Tongue (tissue), 2 donors: Measurements from ENCODE around the gene TDRD12. TPM values are rescaled to one million over a fixed set of nuclear protein-coding genes. Genes with fewer than 3 reads are reported as not detected.
"Not testable (repeated sequence)": the region's sequence is repeated elsewhere in the genome, so short reads cannot be mapped to it uniquely, and the experiment has no call there.

Experiments used
- DNase-seq: peaks from one replicate; pipeline ENCODE4 v3.0.0-alpha.2; 2015
- total RNA-seq: library from RNA; depleted of rRNA; stranded (reverse); fragments of >200 nt; gene quantifications from one replicate; pipeline ENCODE4 v1.2.3, GENCODE V29; 2014

TDRD12 gene
- total RNA-seq, 1 donor from 2014 or later, result 0.41 TPM

DNA sequence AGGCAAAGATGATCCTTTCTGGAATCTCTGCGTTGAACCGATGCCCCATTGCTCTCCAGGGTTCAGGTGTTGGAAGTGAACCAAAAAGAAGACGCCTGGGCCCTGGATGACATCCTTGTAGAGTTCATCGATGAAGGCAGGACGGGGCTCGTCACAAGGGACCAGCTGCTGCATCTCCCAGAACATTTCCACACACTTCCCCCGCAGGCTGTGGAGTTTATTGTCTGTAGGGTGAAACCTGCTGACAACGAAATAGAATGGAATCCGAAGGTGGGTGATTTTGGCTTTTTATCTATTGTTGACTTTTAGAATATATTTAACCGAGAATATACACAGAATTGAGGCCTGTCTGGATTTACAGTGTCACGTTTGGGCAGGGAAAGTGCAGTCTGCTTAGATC is 91.6 kb downstream of the TDRD12 start:
- peak; percentile 13 for DNase-seq

- DNase-seq, result no peak
These were observed 92.5 kb downstream of the TDRD12 start for GRCh38 chr19:32812036-32812435.

- no peak for DNase-seq
These were observed 93.0 kb downstream of the TDRD12 start for GRCh38 chr19:32812571-32812970.

GRCh38 chr19:32813862-32814425 is 94.4 kb downstream of the TDRD12 start:
- peak; percentile 3 for DNase-seq

GRCh38 chr19:32814624-32815023 is 95.1 kb downstream of the TDRD12 start:
- DNase-seq, result no peak

- DNase-seq, result no peak
These were observed 97.1 kb downstream of the TDRD12 start for GRCh38 chr19:32816555-32817099.

DNA sequence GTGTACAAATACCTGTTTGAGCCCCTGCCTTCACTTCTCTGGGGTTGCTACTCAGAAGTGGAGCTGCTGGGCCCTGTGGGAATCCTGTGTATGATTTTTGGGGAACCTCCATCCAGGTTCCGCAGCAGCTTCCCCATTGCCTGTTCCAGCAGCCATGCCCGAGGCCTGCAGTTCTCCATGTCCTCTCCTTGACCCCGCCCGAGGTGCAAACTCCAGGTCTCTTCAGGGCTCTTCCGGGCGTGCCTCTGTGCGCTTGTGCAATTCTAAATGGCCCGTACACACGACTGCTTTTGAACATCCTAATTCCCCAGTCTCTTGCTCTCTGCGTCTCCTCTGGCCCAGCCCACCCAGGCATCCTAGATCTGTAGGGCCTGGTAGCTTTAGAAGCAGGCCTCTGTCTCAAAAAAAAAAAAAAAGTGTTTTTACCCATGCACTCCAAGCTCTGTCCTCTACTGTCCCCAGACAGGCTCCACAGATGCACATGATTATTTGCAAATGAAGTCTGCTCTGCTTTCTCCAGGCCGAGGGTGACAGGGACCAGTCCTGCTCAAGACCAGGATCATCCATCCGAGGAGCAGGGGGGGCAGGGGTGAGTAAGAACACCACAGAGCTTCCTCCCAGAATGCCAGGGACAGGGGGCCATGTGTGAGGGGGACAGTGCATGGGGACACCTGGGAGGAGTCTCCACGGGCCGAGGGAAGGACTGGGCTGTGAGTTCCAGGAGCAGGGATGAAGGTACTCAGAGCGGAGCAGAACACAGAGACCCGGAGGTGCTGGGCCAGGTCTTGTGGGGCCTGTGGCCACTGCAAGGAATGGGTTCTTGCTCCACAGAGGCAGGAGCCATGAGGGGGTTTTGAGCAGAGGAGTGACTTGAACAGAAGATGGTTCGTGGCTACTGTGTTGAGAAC is 98.3 kb downstream of the TDRD12 start:
- no peak for DNase-seq

GRCh38 chr19:32818536-32818935 is 99.0 kb downstream of the TDRD12 start:
- DNase-seq, result no peak

GRCh38 chr19:32819419-32820400 is 100.1 kb downstream of the TDRD12 start:
- DNase-seq, result no peak

GRCh38 chr19:32822916-32823746 is 103.6 kb downstream of the TDRD12 start:
- DNase-seq, result no peak

DNA sequence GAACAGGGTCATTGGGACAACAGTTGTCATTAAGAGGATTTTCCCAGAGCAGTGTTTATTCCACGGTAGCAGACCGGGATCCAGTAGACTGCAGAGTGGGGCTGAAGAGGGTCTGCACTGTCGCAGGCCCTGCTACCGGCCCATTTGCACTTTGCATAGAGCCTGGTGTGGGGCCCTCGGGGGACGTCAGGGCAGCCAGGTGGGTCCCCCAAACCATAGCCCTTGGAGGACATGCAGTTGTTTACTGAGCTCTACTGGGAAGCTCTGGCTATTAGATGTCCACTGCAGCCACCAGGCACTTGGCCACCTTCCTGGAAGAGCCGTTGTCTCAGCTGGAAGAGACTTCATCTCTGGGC is 104.2 kb downstream of the TDRD12 start:
- no peak for DNase-seq

DNA sequence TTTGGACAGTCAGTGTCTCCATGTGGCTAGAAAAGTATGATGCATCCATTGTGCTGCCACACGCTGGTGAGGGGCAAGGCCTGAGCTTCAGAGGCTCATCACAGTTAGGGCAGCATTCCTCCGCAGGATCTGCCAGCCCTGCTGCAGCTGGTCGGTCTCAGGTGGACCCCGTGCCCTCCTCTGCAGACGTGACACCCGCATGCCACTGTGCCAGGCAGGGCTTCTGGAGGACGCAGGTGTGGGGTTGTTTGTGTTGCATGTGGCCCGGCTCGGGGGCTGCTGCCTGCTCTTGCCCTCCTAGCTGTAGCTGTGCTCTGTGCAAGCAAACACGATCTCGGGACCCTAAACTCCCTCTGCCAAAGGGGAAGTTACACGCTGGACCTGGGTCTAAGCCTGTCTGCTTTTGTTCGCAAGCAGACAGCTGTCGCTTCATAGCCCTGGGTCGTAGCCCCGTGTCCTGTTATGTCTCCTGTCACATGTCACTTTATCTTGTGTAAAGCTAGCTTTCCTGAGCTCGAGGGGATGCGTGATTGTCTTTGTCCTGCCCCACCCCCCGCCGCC is 104.7 kb downstream of the TDRD12 start:
- peak; percentile 16 for DNase-seq

GRCh38 chr19:32824916-32825608 is 105.5 kb downstream of the TDRD12 start:
- DNase-seq, result no peak

DNA sequence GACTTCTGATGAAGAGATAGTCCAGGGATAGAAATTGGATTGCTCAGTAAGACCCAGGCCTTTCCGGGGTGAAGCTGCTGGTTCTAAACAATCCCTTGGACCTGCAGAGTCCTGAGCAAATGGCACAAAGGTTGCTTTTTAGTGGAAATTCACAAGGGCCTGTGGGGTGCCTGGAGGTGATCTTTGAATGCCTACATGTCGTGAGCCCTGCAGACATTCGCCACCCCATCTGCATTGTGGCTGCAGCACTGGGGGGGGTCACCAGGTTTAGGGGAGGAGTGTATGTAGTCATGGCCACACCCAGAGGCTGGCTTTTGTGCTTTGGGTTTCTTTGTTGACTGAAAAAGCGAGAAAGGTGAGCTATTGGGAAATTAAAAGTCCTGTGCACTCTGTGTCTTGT is 108.6 kb downstream of the TDRD12 start:
- no peak for DNase-seq

DNA sequence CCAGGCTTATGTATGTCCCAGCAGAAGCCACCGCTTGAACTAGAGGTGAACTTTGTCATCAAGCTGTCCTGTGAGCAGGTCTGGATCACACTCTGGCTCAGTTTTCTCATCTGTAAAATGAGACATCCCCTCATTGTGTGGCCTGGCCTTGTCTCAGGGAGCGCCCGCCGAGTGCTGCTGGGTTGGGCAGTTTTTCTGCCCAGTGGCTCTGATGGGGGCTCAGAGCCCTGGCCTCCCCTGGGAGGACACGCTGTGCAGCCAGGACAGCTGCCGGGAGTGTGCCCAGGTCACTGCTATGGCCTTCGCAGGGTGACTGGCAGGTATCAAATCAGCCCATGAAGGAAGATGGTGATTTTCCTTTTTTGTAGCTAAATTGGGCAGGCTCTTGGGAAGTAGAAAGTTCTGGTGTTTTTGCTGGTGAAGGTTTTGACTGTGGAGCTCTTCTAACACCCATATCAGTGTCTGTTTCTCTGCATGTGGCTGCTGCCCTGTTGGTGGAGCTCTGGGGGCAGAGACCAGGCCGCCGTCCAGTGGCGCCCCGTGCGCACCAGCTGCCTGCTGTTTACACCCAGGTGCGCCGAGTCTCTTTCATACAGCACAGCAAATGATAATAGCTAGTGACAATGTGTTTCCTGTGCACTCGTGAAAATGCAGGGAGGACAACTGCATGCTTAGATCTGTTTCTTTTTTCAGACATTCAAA is 109.2 kb downstream of the TDRD12 start:
- DNase-seq, result no peak

DNA sequence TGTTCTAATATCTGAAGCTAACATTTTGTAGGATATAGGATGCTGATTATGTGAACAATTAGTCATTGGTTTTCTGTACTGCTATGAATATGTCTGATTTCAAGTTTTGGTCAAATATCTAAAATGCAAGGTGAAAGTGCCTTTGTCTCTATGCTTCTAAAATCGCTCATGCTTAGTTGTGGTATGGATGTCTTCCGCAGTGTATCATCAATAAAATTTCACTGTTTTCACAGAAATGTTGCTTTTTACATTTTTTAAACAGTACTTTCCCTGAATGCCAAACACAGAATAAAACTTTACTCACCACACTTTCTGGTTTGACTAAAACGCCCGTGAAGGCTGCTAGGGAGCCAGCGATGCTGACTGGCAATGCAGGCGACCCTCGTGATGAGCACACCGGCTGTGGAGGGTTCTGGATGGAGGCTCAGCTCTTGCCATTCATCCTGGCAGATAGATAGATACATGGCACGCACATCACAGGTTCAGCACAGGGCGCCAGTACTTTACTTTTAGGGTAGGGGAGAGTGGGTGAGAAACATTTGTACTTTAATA is 109.9 kb downstream of the TDRD12 start:
- no peak for DNase-seq

- no peak for DNase-seq
These were observed 110.9 kb downstream of the TDRD12 start for GRCh38 chr19:32830231-32831014.

DNA sequence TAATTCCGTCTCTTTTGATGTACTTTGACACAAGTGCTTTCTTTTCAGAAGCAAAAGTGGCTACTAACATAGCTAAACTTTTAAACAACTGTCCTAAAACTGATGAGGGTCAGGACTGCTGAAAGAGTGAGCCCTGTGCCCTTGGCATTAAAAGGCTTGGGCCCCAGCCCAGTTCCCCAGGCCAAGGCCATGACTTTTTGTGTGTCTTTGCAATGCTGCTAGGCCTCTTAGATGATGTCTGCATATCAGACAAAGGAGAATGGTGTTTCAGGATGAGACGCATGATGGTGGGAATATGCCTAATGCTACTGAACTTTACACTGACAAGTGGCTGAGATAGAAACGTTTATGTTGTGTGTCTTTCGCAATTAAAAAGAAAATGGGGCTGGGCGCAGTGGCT is 112.0 kb downstream of the TDRD12 start:
- DNase-seq, result no peak

GRCh38 chr19:32832094-32832493 is 112.5 kb downstream of the TDRD12 start:
- DNase-seq, result not testable (repeated sequence)
